GM23248 (cell line): ENCODE measurements around the gene MICU1.

Source experiments
- EZH2 ChIP-seq: fragments of 200-600 bp; sonication (generic); IDR thresholded peaks from 2 replicates; pipeline ENCODE4 v1.6.1; 2018; ENCODE audit warnings: antibody characterized with exemption, mild to moderate bottlenecking; ENCODE audit not compliant: insufficient read depth, poor library complexity, severe bottlenecking
- EZH2phosphoT487 ChIP-seq: fragments of 200-600 bp; sonication (generic); IDR thresholded peaks from 2 replicates; pipeline ENCODE4 v1.6.1; 2018; ENCODE audit warnings: antibody characterized with exemption, moderate library complexity, mild to moderate bottlenecking, low read depth; ENCODE audit not compliant: insufficient read depth

DNA sequence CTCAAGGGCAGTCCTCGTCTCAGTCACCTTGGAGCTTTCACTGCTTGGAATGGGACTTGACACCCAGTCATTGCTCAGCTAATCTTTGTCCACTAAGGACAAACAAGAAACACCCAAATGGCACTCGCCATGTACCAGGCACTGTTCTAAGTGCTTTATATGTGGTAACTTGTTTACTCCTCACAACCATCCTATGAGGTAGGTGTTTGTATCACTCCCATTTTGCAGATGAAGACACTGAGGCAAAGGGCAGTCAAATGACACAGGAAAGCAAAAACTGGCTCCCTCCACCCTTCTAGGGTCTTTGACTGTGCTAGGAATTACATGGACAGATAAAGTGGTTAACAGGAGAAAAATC is 295.8 kb downstream of the MICU1 start:
- no peak for TF ChIP-seq EZH2
- no peak for TF ChIP-seq EZH2phosphoT487
